ENCODE results near the gene FREM1.

The FREM1 gene

GRCh38 chr9:14752871-14753270, 157.4 kb downstream of the FREM1 start:
- no peak for FAIRE-seq

- FAIRE-seq, result no peak
Observed at GRCh38 chr9:14752271-14752670, 158.0 kb downstream of the FREM1 start.

- FAIRE-seq, result no peak
Observed at GRCh38 chr9:14750821-14751220, 159.4 kb downstream of the FREM1 start.

- no peak for FAIRE-seq
Observed at GRCh38 chr9:14749741-14750211, 160.5 kb downstream of the FREM1 start.

- no peak for FAIRE-seq
Observed at GRCh38 chr9:14748373-14748772, 161.9 kb downstream of the FREM1 start.

GRCh38 chr9:14747111-14747510, 163.1 kb downstream of the FREM1 start:
- no peak for FAIRE-seq

- FAIRE-seq, result no peak
Observed at GRCh38 chr9:14746626-14747025, 163.6 kb downstream of the FREM1 start.

GRCh38 chr9:14744768-14745167, 165.5 kb downstream of the FREM1 start:
- FAIRE-seq, result no peak

GRCh38 chr9:14741369-14741768, 168.9 kb downstream of the FREM1 start:
- FAIRE-seq, result no peak

GRCh38 chr9:14733133-14733532, 177.1 kb downstream of the FREM1 start:
- FAIRE-seq, result no peak

- no peak for FAIRE-seq
Observed at GRCh38 chr9:14731294-14731981, 178.8 kb downstream of the FREM1 start.

GRCh38 chr9:14730461-14730898, 179.7 kb downstream of the FREM1 start:
- no peak for FAIRE-seq

- FAIRE-seq, result no peak
Observed at GRCh38 chr9:14723301-14723700, 186.9 kb downstream of the FREM1 start.

- FAIRE-seq, result no peak
Observed at GRCh38 chr9:14722391-14723035, 187.7 kb downstream of the FREM1 start, which contains the start of gene CER1. Gene CER1, minus strand, starts transcription at chr9:14722733. Its CDS starts 61 bp downstream, at chr9:14722672.

- no peak for FAIRE-seq
Observed at GRCh38 chr9:14719231-14719923, 190.9 kb downstream of the FREM1 start.

- FAIRE-seq, result no peak
Observed at GRCh38 chr9:14715102-14715501, 195.1 kb downstream of the FREM1 start.

- no peak for FAIRE-seq
Observed at GRCh38 chr9:14713187-14713767, 197.0 kb downstream of the FREM1 start.

- FAIRE-seq, result no peak
Observed at GRCh38 chr9:14710804-14711203, 199.4 kb downstream of the FREM1 start.

- FAIRE-seq, result no peak
Observed at GRCh38 chr9:14706530-14707140, 203.6 kb downstream of the FREM1 start.

GRCh38 chr9:14705079-14705478, 205.1 kb downstream of the FREM1 start:
- FAIRE-seq, result no peak

GRCh38 chr9:14704281-14704680, 205.9 kb downstream of the FREM1 start:
- FAIRE-seq, result no peak

- FAIRE-seq, result no peak
Observed at GRCh38 chr9:14702200-14702720, 208.0 kb downstream of the FREM1 start.

Data from islet of Langerhans (tissue), 1 donor.